IMR-90 (cell line): ENCODE data around the gene RHOG. TPM values are rescaled to one million over a fixed set of nuclear protein-coding genes. Genes with fewer than 3 reads are reported as not detected.
"Not testable (repeated sequence)": the region's sequence is repeated elsewhere in the genome, so short reads cannot be mapped to it uniquely, and the experiment has no call there.

ENCODE experiments used
- ATAC-seq: fragments of 200-7000 bp; cut with Tn5 transposase; 2 replicates; pipeline ENCODE4 v1.9.1; 2020; ENCODE audit warnings: low read depth, mild to moderate bottlenecking, moderate library complexity
- BruUV-seq: library from RNA; stranded (reverse); fragments of 400-500 nt; replicated peaks from 2 replicates; lab custom pipeline; 2021; lab: Mats Ljungman, UMichigan
- CTCF ChIA-PET: fragments of 300-600 bp; formaldehyde crosslinking; extraction: SDS; loops from one replicate; lab custom pipeline; 2021; ENCODE audit warnings: antibody characterized with exemption; lab: Yijun Ruan, JAX
- POLR2A ChIA-PET: fragments of 300-600 bp; sonication (Branson Sonifier 250); formaldehyde crosslinking; loops from one replicate; lab custom pipeline; 2022; ENCODE audit warnings: antibody characterized with exemption; ENCODE audit not compliant: unreplicated experiment; lab: Charles Lee
- DNase-seq: peaks from one replicate; pipeline ENCODE4 v3.0.0; 2013
- H2AFZ ChIP-seq: replicated peaks from 2 replicates; pipeline ENCODE3; 2013; ENCODE audit warnings: low read length, mild to moderate bottlenecking; ENCODE audit not compliant: poor library complexity
- H2AK5ac ChIP-seq: 2 replicates; pipeline ENCODE4 v1.6.1; 2013; ENCODE audit warnings: low read depth, low read length, inconsistent platforms
- H2AK9ac ChIP-seq: replicated peaks from 2 replicates; pipeline ENCODE3; 2013; ENCODE audit warnings: mild to moderate bottlenecking, low read depth, low read length, moderate library complexity; ENCODE audit not compliant: poor library complexity
- H2BK120ac ChIP-seq: 2 replicates; pipeline ENCODE4 v1.6.1; 2013; ENCODE audit warnings: low read depth, low read length, inconsistent platforms
- H2BK15ac ChIP-seq: 3 replicates; pipeline ENCODE4 v1.6.1; 2013; ENCODE audit warnings: low read depth, low read length, inconsistent platforms
- H2BK20ac ChIP-seq: 2 replicates; pipeline ENCODE4 v1.6.1; 2013; ENCODE audit warnings: low read depth, mild to moderate bottlenecking, inconsistent platforms, low read length, moderate library complexity
- H2BK5ac ChIP-seq: 2 replicates; pipeline ENCODE4 v1.6.1; 2013; ENCODE audit warnings: mild to moderate bottlenecking, low read depth, low read length, inconsistent platforms; ENCODE audit not compliant: poor library complexity, severe bottlenecking
- H3K14ac ChIP-seq: replicated peaks from 2 replicates; pipeline ENCODE4 v1.6.1; 2013; ENCODE audit warnings: low read depth, low read length, inconsistent platforms
- H3K18ac ChIP-seq: 2 replicates; pipeline ENCODE4 v1.6.1; 2013; ENCODE audit warnings: low read depth, low read length, control low read depth
- H3K23ac ChIP-seq: 2 replicates; pipeline ENCODE4 v1.6.1; 2013; ENCODE audit warnings: low read depth, low read length, inconsistent platforms
- H3K27ac ChIP-seq: 2 replicates; pipeline ENCODE4 v1.5.1; 2013; ENCODE audit warnings: mild to moderate bottlenecking, control low read depth, low read length; ENCODE audit not compliant: insufficient read depth
- H3K27me3 ChIP-seq: 2 replicates; pipeline ENCODE4 v1.6.1; 2013; ENCODE audit warnings: low read length; ENCODE audit not compliant: control insufficient read depth, insufficient read depth
- H3K36me3 ChIP-seq: 2 replicates; pipeline ENCODE4 v1.6.1; 2013; ENCODE audit warnings: low read length, mixed read lengths; ENCODE audit not compliant: control insufficient read depth, insufficient read depth
- H3K4ac ChIP-seq: 2 replicates; pipeline ENCODE4 v1.6.1; 2013; ENCODE audit warnings: low read depth, low read length, inconsistent platforms
- H3K4me1 ChIP-seq: 2 replicates; pipeline ENCODE4 v1.6.1; 2013; ENCODE audit warnings: low read length, mixed read lengths; ENCODE audit not compliant: control insufficient read depth, insufficient read depth
- H3K4me2 ChIP-seq: 2 replicates; pipeline ENCODE4 v1.6.1; 2013; ENCODE audit warnings: low read depth, mild to moderate bottlenecking, control low read depth, low read length, moderate library complexity
- H3K4me3 ChIP-seq: 2 replicates; pipeline ENCODE4 v1.5.1; 2013; ENCODE audit warnings: low read depth, mild to moderate bottlenecking, control low read depth, low read length, moderate library complexity; ENCODE audit not compliant: insufficient read depth
- H3K56ac ChIP-seq: 2 replicates; pipeline ENCODE4 v1.6.1; 2013; ENCODE audit warnings: low read length, inconsistent platforms; ENCODE audit not compliant: insufficient read depth; ENCODE audit errors: extremely low read depth
- H3K79me1 ChIP-seq, 2 experiments: 2 replicates each; pipeline ENCODE4 v1.6.1; 2013; ENCODE audit warnings: low read length in 2 of 2, inconsistent platforms in 1 of 2, low read depth in 1 of 2
- H3K9ac ChIP-seq: 2 replicates; pipeline ENCODE4 v1.6.1; 2013; ENCODE audit warnings: low read depth, low read length, control low read depth
- H3K9me1 ChIP-seq: 2 replicates; pipeline ENCODE4 v1.6.1; 2013; ENCODE audit warnings: low read length, inconsistent platforms; ENCODE audit not compliant: insufficient read depth
- H3K9me3 ChIP-seq: 2 replicates; pipeline ENCODE4 v1.6.1; 2013; ENCODE audit warnings: low read length; ENCODE audit not compliant: control insufficient read depth, insufficient read depth
- H4K20me1 ChIP-seq: 2 replicates; pipeline ENCODE4 v1.6.1; 2013; ENCODE audit warnings: low read length, inconsistent platforms; ENCODE audit not compliant: insufficient read depth
- H4K5ac ChIP-seq: 2 replicates; pipeline ENCODE4 v1.6.1; 2013; ENCODE audit warnings: mild to moderate bottlenecking, low read depth, low read length, control low read depth
- H4K8ac ChIP-seq, 2 experiments: 2 replicates each; pipeline ENCODE4 v1.6.1; 2013; ENCODE audit warnings: low read depth in 2 of 2, low read length in 2 of 2, control low read depth in 1 of 2, inconsistent platforms in 1 of 2
- H4K91ac ChIP-seq: 2 replicates; pipeline ENCODE4 v1.6.1; 2013; ENCODE audit warnings: low read depth, low read length, inconsistent platforms; ENCODE audit not compliant: insufficient read depth
- WGBS, 2 experiments: methylation state at CpG; one replicate each; pipeline versions ENCODE4 v1.1.5 to v1.1.7; 2013; ENCODE audit warnings: missing lambda C conversion rate in 2 of 2; ENCODE audit not compliant: insufficient read length in 1 of 2; ENCODE audit errors: extremely low coverage in 2 of 2; 5-methylcytosine and 5-hydroxymethylcytosine counted together
- dilution Hi-C: fragments of 300-500 bp; cut with HindIII; formaldehyde crosslinking; loops from one replicate; pipeline ENCODE4 v1.14.3; 2018; ENCODE audit warnings: low sequenced_read_pairs; ENCODE audit not compliant: unreplicated experiment
- in situ Hi-C: fragments of 300-500 bp; cut with MboI; formaldehyde crosslinking; loops from 3 replicates; pipeline ENCODE4 v1.14.3; 2019; ENCODE audit warnings: low sequenced_read_pairs, inconsistent platforms, mixed read lengths
- intact Hi-C: fragments of 100-400 bp; cut with micrococcal nuclease; formaldehyde crosslinking; loops from 2 replicates; pipeline ENCODE4 v1.10.0; 2022
- polyA plus RNA-seq, 3 experiments: library from polyadenylated mRNA; depleted of rRNA; stranded (reverse); fragments of >200 nt; gene quantifications; 2 replicates each; pipeline ENCODE4 v1.2.3, GENCODE V29; 2012; ENCODE audit warnings: low replicate concordance in 1 of 3
- total RNA-seq: library from RNA; depleted of rRNA; stranded (reverse); fragments of >200 nt; gene quantifications from 2 replicates; pipeline ENCODE4 v1.2.3, GENCODE V29; 2012
- TF ChIP-seq, protein P1 (sequence below): fragments of 150-350 bp; IDR thresholded peaks from 2 replicates; pipeline ENCODE4 v1.6.1; 2017; ENCODE audit warnings: mild to moderate bottlenecking, antibody characterized with exemption, low read length, low read depth

Gene RHOG
- total and polyA plus RNA-seq, 2 of the 4 experiments (the other 2 are of a cell fraction) = 16.3 to 114 TPM

DNA sequence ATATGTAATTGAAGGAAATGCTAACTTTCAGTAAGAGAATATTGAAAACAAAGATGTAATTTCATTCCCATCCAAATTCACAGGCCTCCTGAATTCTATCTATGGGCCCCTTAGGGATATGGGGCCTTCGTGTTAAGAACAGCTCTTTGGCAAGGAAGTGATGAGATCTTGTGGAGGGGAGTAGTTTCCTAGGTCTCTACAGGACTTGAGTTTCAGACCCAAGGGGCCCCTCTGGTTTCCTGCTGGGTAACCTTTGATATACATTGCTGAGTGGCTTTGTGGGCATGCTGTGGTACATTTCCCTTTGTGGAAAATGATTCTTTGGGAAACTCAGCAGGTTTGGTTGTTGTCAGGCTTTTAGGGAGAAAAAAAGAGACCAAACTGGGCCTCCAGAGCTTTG lies 20.9 kb upstream of the RHOG start:
- H4K5ac ChIP-seq = no peak overlapping the region
- no peak overlapping the region for H2AK9ac ChIP-seq
- H3K9me3 ChIP-seq = no peaks in the 10 kb centered on the region
- no TSS peak for BruUV-seq
- H2AFZ ChIP-seq = no peak overlapping the region
- H2BK5ac ChIP-seq = no peak overlapping the region
- WGBS, 2 experiments = no CpG with 5 or more reads among the region's 1 CpG
- H3K56ac ChIP-seq = no peak overlapping the region
- POLR2A ChIA-PET = no interaction called here
- peaks cover 21% of the 10 kb centered on the region for H3K4me1 ChIP-seq
- no peaks in the 10 kb centered on the region for H3K27me3 ChIP-seq
- in situ Hi-C loops (no loop called here), dilution Hi-C loops (no loop called here), intact Hi-C loops (no loop called here)
- H3K4me3 ChIP-seq = no peak overlapping the region
- no peaks in the 10 kb centered on the region for H4K20me1 ChIP-seq
- peaks cover 42 to 67% of the 10 kb centered on the region in 2 experiments for H3K79me1 ChIP-seq
- no peak overlapping the region for H3K27ac ChIP-seq
- H3K23ac ChIP-seq = peak overlapping the region; percentile 26; the same call in 1 of the 2 replicates
- no peak overlapping the region for H2BK15ac ChIP-seq
- H3K14ac ChIP-seq = no peak overlapping the region
- no peak overlapping the region for H3K4me2 ChIP-seq
- no peak overlapping the region for H3K9ac ChIP-seq
- H3K9me1 ChIP-seq = peaks cover 12% of the 10 kb centered on the region; the same call in 1 of the 2 replicates
- H3K4ac ChIP-seq = no peak overlapping the region
- no peak overlapping the region for H2AK5ac ChIP-seq
- TF ChIP-seq, protein P1, sequence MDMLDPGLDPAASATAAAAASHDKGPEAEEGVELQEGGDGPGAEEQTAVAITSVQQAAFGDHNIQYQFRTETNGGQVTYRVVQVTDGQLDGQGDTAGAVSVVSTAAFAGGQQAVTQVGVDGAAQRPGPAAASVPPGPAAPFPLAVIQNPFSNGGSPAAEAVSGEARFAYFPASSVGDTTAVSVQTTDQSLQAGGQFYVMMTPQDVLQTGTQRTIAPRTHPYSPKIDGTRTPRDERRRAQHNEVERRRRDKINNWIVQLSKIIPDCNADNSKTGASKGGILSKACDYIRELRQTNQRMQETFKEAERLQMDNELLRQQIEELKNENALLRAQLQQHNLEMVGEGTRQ = no peak
- no peak overlapping the region for H4K91ac ChIP-seq
- H4K8ac ChIP-seq = no peak overlapping the region
- DNase-seq = no peak
- H3K36me3 ChIP-seq = no peaks in the 10 kb centered on the region
- CTCF ChIA-PET = interaction anchor here (1.5 kb wide), 1 partner anchor 12 kb away, joined by 4 read pairs; no protein-coding TSS in a partner anchor
- no peak for ATAC-seq
- no peak overlapping the region for H3K18ac ChIP-seq
- H2BK120ac ChIP-seq = no peak overlapping the region
- no peak overlapping the region for H2BK20ac ChIP-seq

DNA sequence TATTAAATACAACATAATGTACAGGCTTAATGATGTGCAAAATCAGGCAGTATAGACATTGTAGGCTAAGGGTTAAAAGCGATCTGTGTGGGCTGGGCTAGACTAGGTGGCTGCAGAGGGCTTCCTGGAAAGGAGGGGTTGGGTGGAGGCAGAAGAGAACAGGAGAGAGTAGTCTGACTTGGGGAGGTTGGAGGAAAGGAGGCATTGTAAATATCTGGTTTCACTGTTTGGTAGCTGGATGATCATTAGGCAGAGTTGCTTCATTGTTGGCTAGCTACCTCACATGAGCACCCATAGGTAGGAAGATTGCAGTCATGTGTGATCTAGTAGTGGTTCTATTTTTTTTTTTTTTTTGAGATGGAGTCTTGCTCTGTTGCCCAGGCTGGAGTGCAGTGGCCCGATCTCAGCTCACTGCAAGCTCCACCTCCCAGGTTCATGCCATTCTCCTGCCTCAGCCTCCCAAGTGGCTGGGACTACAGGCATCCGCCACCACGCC lies 20.2 kb upstream of the RHOG start:
- H2AK9ac ChIP-seq, H3K4me3 ChIP-seq, intact Hi-C loops, DNase-seq, H3K27ac ChIP-seq, H2BK20ac ChIP-seq, in situ Hi-C loops, H3K14ac ChIP-seq, H3K36me3 ChIP-seq, H3K9ac ChIP-seq, H3K23ac ChIP-seq, H2BK5ac ChIP-seq, H4K5ac ChIP-seq, H4K91ac ChIP-seq, POLR2A ChIA-PET, ATAC-seq, H4K20me1 ChIP-seq, H2BK120ac ChIP-seq, BruUV-seq, H3K27me3 ChIP-seq, H3K4ac ChIP-seq, H2AK5ac ChIP-seq, H3K4me2 ChIP-seq, H2BK15ac ChIP-seq, H4K8ac ChIP-seq, dilution Hi-C loops, H3K56ac ChIP-seq, H3K18ac ChIP-seq, H3K9me3 ChIP-seq, H2AFZ ChIP-seq: not testable (repeated sequence)
- peaks cover 44 to 67% of the 10 kb centered on the region in 2 experiments for H3K79me1 ChIP-seq
- WGBS, 2 experiments = no CpG with 5 or more reads among the region's 4 CpGs
- H3K4me1 ChIP-seq = peaks cover 19% of the 10 kb centered on the region
- CTCF ChIA-PET = interaction anchor here (1.5 kb wide), 1 partner anchor 12 kb away, joined by 4 read pairs; no protein-coding TSS in a partner anchor
- 0 out of 2 replicates have a peak, but pooled peaks cover 15% of the 10 kb centered on the region for H3K9me1 ChIP-seq
